Fibroblast of villous mesenchyme (primary cell): ENCODE results near the gene CLCN4. TPM values are rescaled to one million over a fixed set of nuclear protein-coding genes. Genes with fewer than 3 reads are reported as not detected.
A peak's percentile ranks its signal among the peaks of the same experiment; 100 is the strongest.

Experiments used
- DNase-seq: peaks from one replicate; pipeline ENCODE4 v3.0.0-alpha.2; 2010; ENCODE audit warnings: low read depth
- H3K4me3 ChIP-seq: 2 replicates; pipeline ENCODE4 v1.5.1; 2011; ENCODE audit warnings: low read depth, mild to moderate bottlenecking, low read length
- total RNA-seq: library from RNA; depleted of rRNA; stranded (reverse); fragments of >200 nt; gene quantifications from 2 replicates; pipeline ENCODE4 v1.2.3, GENCODE V29; 2012
- TF ChIP-seq, protein P1 (sequence below): IDR thresholded peaks from 2 replicates; pipeline ENCODE4 v1.5.1; 2012; ENCODE audit warnings: low read depth, mild to moderate bottlenecking, low read length; ENCODE audit not compliant: insufficient read depth

CLCN4 gene
- total RNA-seq, 1 donor, result 1.3 TPM

DNA sequence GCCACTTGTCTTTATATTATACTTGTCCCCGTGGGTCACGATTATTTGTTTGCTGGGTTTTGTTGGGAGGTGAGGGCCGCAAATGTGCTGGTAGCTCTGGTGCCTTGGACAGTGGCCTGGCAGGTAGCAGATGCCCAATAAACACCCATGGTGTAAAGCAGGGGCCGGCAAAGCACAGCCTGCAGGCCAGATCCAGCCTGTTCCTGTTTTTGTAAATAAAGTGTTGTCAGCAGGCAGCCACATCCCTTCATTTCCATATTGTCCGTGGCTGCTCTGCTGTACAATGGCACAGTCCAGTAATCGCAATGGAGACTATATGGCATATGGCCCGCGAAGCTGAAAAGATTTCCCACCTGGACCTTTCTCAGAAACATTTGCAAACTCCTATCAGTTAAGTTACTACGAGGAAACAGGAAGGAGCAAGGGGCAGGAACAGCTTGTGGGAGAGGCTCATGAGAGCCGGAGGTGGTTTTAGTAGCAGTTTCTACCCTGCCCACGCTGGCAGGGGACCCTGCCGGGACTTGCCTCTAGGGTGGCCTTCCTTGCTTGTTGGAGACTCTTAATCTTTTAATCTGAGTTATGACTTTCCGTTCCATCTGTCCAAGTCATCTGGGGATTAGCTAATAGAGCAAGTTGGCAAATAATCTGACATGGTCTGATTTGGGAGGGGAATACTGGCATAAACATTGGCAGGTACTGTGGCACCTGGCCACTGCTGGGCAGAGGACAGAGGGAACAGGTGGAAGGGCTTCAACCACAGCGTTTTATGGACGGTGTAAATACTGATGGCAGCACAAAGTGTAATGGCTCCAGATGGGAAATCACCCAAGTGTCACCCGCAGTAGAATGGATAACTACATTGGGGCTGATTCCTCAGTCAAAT is 19.6 kb downstream of the CLCN4 start:
- TF ChIP-seq, protein P1, sequence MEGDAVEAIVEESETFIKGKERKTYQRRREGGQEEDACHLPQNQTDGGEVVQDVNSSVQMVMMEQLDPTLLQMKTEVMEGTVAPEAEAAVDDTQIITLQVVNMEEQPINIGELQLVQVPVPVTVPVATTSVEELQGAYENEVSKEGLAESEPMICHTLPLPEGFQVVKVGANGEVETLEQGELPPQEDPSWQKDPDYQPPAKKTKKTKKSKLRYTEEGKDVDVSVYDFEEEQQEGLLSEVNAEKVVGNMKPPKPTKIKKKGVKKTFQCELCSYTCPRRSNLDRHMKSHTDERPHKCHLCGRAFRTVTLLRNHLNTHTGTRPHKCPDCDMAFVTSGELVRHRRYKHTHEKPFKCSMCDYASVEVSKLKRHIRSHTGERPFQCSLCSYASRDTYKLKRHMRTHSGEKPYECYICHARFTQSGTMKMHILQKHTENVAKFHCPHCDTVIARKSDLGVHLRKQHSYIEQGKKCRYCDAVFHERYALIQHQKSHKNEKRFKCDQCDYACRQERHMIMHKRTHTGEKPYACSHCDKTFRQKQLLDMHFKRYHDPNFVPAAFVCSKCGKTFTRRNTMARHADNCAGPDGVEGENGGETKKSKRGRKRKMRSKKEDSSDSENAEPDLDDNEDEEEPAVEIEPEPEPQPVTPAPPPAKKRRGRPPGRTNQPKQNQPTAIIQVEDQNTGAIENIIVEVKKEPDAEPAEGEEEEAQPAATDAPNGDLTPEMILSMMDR, result no peak
- no peak overlapping the region for H3K4me3 ChIP-seq
- DNase-seq, result no peak

DNA sequence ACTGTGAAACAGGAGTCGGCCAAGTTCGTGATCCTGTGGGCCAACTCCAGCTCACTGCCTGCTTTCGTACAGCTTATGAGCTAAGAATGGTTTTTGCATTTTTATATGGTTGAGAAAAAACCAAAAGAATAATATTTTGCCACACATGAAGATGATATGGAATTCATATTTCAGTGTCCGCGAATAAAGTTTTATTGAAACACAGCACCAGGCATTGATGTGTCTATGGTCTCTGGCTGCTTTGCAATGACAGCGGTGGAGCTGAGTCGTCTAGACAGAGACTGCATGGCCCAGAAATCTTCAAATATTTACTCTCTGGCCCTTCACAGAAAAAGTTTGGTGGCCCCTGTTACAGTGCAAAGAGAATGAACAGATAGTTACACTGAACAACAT is 20.2 kb downstream of the CLCN4 start:
- TF ChIP-seq, protein P1, result no peak
- no peak overlapping the region for H3K4me3 ChIP-seq
- no peak for DNase-seq

DNA sequence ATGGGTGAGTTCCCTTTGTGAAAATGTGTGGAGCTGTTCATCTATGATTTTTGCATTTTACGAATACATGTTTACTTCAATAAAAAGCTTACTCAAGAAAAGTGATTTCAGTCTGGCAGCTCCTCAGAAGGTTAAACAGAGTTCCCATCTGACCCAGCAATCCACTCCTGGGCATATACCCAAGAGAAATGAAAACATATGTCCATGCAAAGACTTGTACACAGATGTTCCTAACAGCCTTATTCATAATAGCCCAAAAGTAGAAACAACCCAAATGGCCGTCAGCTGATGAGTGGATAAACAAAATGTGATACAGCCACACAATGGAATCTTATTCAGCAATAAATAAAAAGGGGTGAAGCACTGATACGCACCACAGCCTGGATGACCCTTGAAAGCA is 20.8 kb downstream of the CLCN4 start:
- TF ChIP-seq, protein P1, result no peak
- peak; percentile 67 for DNase-seq

DNA sequence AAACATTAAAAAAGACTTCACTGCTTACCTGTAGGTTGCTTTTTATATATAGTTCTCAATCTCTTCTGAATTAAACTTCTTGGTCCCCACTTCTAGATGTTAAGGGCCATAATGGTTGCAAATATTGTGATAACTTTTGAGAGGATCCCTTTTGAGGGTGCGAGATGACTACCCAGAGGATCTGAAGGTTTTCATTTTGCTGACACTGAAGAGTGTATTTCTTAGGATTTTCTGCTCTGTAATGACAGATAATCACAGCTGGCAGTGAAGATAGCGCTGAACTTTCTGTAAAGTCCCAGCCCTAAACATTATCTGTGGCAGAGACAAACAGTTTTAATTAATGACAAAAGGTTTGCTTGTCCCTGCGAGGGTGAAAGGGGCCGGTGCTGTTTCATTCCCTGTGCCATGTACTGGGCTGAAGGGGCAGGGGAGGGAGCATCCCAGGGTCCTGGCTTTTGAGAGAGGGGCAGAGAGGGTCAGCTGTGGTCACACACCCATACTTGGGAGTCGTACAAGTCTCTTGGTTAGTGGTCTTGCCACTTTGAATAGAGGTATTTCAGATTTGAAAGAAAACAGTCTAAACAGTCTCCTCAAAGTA is 22.2 kb downstream of the CLCN4 start:
- no peak for DNase-seq
- TF ChIP-seq, protein P1, result no peak
- H3K4me3 ChIP-seq, result no peak overlapping the region

More for the DNA sequence above, 20.8 kb downstream of the CLCN4 start:
- H3K4me3 ChIP-seq, result no peak overlapping the region

DNA sequence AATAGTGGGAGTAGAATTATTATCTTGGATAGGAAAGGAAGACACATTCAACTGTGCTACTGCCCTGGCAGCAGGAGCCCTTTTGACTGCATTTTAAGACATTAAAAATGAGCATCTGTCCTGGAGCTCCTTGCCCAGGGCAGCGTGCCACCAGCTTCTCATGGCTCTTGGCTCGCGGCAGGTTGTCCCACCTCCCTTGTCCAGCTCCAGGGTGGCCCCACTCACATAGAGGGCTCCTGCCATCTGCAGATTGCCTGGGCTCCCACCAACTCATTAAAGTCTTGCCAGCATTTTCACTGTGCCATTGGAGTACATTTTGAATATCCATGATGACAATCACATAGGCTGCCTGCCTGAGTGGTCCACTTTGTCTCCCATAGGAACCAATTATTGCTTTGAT is 27.0 kb downstream of the CLCN4 start:
- TF ChIP-seq, protein P1, result no peak
- H3K4me3 ChIP-seq, result no peak overlapping the region
- no peak for DNase-seq

DNA sequence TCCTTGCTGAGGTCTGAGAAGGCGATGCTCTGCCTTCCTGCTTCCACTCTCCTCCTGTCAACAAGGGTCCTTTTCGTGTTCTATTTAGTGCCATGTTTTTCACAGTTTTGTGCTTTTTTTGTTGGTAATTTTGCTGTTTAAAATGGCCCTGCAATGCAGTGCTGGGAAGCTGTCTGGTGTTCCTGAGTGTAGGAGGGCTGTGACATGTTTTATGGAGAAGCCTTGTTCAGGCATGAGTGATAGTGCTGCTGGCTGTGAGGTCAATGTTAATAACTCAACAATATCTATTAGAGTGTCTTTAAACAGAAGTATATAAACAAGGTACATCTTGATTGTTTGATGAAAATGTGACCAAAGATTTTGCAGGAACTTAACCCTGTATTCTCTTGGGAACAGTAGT is 27.6 kb downstream of the CLCN4 start:
- TF ChIP-seq, protein P1, result no peak
- no peak for DNase-seq
- H3K4me3 ChIP-seq, result no peak overlapping the region
